H1 (cell line): ENCODE results near the gene TPM1. TPM values are rescaled to one million over a fixed set of nuclear protein-coding genes. Genes with fewer than 3 reads are reported as not detected.

Experiments used
- CTCF ChIA-PET: fragments of 300-600 bp; sonication (Branson Sonifier 250); formaldehyde crosslinking; loops from one replicate; lab custom pipeline; 2021; ENCODE audit not compliant: partially characterized antibody; lab: Charles Lee
- POLR2A ChIA-PET: fragments of 300-600 bp; sonication (Branson Sonifier 250); formaldehyde crosslinking; loops from one replicate; lab custom pipeline; 2021; ENCODE audit warnings: inconsistent platforms; ENCODE audit not compliant: partially characterized antibody; lab: Charles Lee
- DNase-seq, 2 experiments: peaks; one replicate each; pipeline versions ENCODE4 v3.0.0 to v3.0.0-alpha.2; 2010 to 2022; ENCODE audit warnings: low spot score in 2 of 2, low read depth in 1 of 2, mixed read lengths in 1 of 2
- FAIRE-seq: peaks from 2 replicates; lab custom pipeline; 2011; peaks lifted over from hg19 to GRCh38; lab: Jason Lieb, UNC
- H2AFZ ChIP-seq: 2 replicates; pipeline ENCODE4 v1.8.1; 2012; ENCODE audit warnings: low read length, inconsistent platforms
- H2AK5ac ChIP-seq: 2 replicates; pipeline ENCODE4 v1.6.1; 2013; ENCODE audit warnings: low read depth, low read length
- H2BK120ac ChIP-seq: replicated peaks from 2 replicates; pipeline ENCODE3; 2013; ENCODE audit warnings: low read depth, low read length, inconsistent platforms
- H2BK12ac ChIP-seq: 2 replicates; pipeline ENCODE4 v1.6.1; 2013; ENCODE audit warnings: low read depth, low read length
- H2BK15ac ChIP-seq: 2 replicates; pipeline ENCODE4 v1.6.1; 2013; ENCODE audit warnings: low read length
- H2BK20ac ChIP-seq: 2 replicates; pipeline ENCODE4 v1.6.1; 2013; ENCODE audit warnings: low read length
- H2BK5ac ChIP-seq: 2 replicates; pipeline ENCODE4 v1.6.1; 2013; ENCODE audit warnings: low read depth, low read length
- H3K14ac ChIP-seq: 2 replicates; pipeline ENCODE4 v1.6.1; 2013; ENCODE audit warnings: inconsistent platforms; ENCODE audit not compliant: insufficient read length
- H3K18ac ChIP-seq: 2 replicates; pipeline ENCODE4 v1.6.1; 2013; ENCODE audit warnings: low read length; ENCODE audit errors: extremely low read depth
- H3K23ac ChIP-seq: 2 replicates; pipeline ENCODE4 v1.6.1; 2013; ENCODE audit warnings: inconsistent platforms; ENCODE audit not compliant: insufficient read length
- H3K23me2 ChIP-seq: 2 replicates; pipeline ENCODE4 v1.6.1; 2013; ENCODE audit warnings: low read depth, low read length
- H3K27ac ChIP-seq: 2 replicates; pipeline ENCODE4 v1.6.1; 2011; ENCODE audit warnings: low read depth, low read length, inconsistent platforms
- H3K27me3 ChIP-seq, 4 experiments: replicated peaks in 1 of 4; 1 replicate in 1 of 4; 2 replicates in 3 of 4; pipeline versions ENCODE4 v1.6.1 to v1.8.1; 2011 to 2013; ENCODE audit warnings: low read length in 3 of 4, mild to moderate bottlenecking in 3 of 4, inconsistent platforms in 2 of 4, mixed read lengths in 2 of 4, moderate library complexity in 1 of 4; ENCODE audit not compliant: control insufficient read depth in 3 of 4, insufficient read depth in 3 of 4; ENCODE audit errors: extremely low read depth in 1 of 4
- H3K36me3 ChIP-seq, 4 experiments: 2 replicates each; pipeline versions ENCODE4 v1.6.1 to v1.8.1; 2011 to 2013; ENCODE audit warnings: mild to moderate bottlenecking in 4 of 4, low read length in 3 of 4, moderate library complexity in 2 of 4, control low read depth in 1 of 4, inconsistent platforms in 1 of 4; ENCODE audit not compliant: insufficient read depth in 4 of 4, control insufficient read depth in 2 of 4
- H3K4ac ChIP-seq: replicated peaks from 2 replicates; pipeline ENCODE3; 2013; ENCODE audit warnings: low read length, low read depth, mixed read lengths, inconsistent platforms; ENCODE audit not compliant: insufficient read length
- H3K4me1 ChIP-seq, 4 experiments: replicated peaks in 1 of 4; 1 replicate in 1 of 4; 2 replicates in 3 of 4; pipeline versions ENCODE4 v1.6.1 to v1.8.1; 2011 to 2013; ENCODE audit warnings: low read length in 3 of 4, inconsistent platforms in 2 of 4, mixed read lengths in 1 of 4; ENCODE audit not compliant: insufficient read depth in 4 of 4, control insufficient read depth in 3 of 4
- H3K4me2 ChIP-seq, 2 experiments: 2 replicates each; pipeline versions ENCODE4 v1.6.1 to v1.8.1; 2011 to 2013; ENCODE audit warnings: low read depth in 2 of 2, low read length in 2 of 2, control low read depth in 1 of 2, inconsistent platforms in 1 of 2, mild to moderate bottlenecking in 1 of 2; ENCODE audit not compliant: insufficient read depth in 1 of 2
- H3K4me3 ChIP-seq, 4 experiments: fragments of 200-600, 300-600 bp in 1 of 4; sonication (generic), shearing (Covaris generic), sonication (Bioruptor Twin) in 1 of 4; 2 replicates each; pipeline versions ENCODE4 v1.5.1 to v1.8.1; 2011 to 2016; ENCODE audit warnings: low read length in 4 of 4, low read depth in 3 of 4, control low read depth in 2 of 4, inconsistent platforms in 2 of 4, mild to moderate bottlenecking in 2 of 4, mixed read lengths in 1 of 4, moderate library complexity in 1 of 4; ENCODE audit not compliant: insufficient read depth in 2 of 4; ENCODE audit errors: extremely low read depth in 1 of 4
- H3K56ac ChIP-seq: replicated peaks from 2 replicates; pipeline ENCODE3; 2013; ENCODE audit warnings: low read depth, mild to moderate bottlenecking, mixed read lengths, low read length, inconsistent platforms; ENCODE audit not compliant: insufficient read length
- H3K79me1 ChIP-seq: 2 replicates; pipeline ENCODE4 v1.6.1; 2013; ENCODE audit warnings: low read depth, low read length, control low read depth
- H3K79me2 ChIP-seq, 2 experiments: 2 replicates each; pipeline versions ENCODE4 v1.6.1 to v1.8.1; 2012 to 2013; ENCODE audit warnings: low read length in 2 of 2, mild to moderate bottlenecking in 2 of 2, inconsistent platforms in 1 of 2; ENCODE audit not compliant: insufficient read depth in 2 of 2, control insufficient read depth in 1 of 2
- H3K9ac ChIP-seq, 4 experiments: replicated peaks in 1 of 4; 1 replicate in 1 of 4; 2 replicates in 3 of 4; pipeline versions ENCODE4 v1.6.1 to v1.8.1; 2011 to 2013; ENCODE audit warnings: low read depth in 3 of 4, low read length in 3 of 4, control low read depth in 2 of 4, mild to moderate bottlenecking in 2 of 4, moderate library complexity in 2 of 4, inconsistent platforms in 1 of 4; ENCODE audit errors: extremely low read depth in 1 of 4
- H3K9me3 ChIP-seq, 2 experiments: 2 replicates each; pipeline versions ENCODE4 v1.6.1 to v1.8.1; 2012 to 2013; ENCODE audit warnings: mild to moderate bottlenecking in 2 of 2, moderate library complexity in 2 of 2, control low read depth in 1 of 2, inconsistent platforms in 1 of 2, low read depth in 1 of 2, low read length in 1 of 2, mixed read lengths in 1 of 2; ENCODE audit not compliant: insufficient read depth in 2 of 2
- H4K20me1 ChIP-seq, 2 experiments: replicated peaks in 1 of 2; 2 replicates each; pipeline versions ENCODE3 to v1.8.1; 2011 to 2013; ENCODE audit warnings: inconsistent platforms in 2 of 2, low read length in 2 of 2, mild to moderate bottlenecking in 1 of 2; ENCODE audit not compliant: insufficient read depth in 2 of 2, control insufficient read depth in 1 of 2
- H4K5ac ChIP-seq: 2 replicates; pipeline ENCODE4 v1.6.1; 2013; ENCODE audit warnings: low read length, low read depth, mixed read lengths, inconsistent platforms; ENCODE audit not compliant: insufficient read length
- H4K8ac ChIP-seq: 2 replicates; pipeline ENCODE4 v1.8.0; 2013; ENCODE audit warnings: mild to moderate bottlenecking, moderate library complexity, low read length, inconsistent platforms; ENCODE audit not compliant: insufficient read depth; ENCODE audit errors: extremely low read depth
- H4K91ac ChIP-seq: replicated peaks from 2 replicates; pipeline ENCODE3; 2013; ENCODE audit warnings: low read length, mixed read lengths, inconsistent platforms; ENCODE audit not compliant: insufficient read length
- GTF2F1 ChIP-seq: IDR thresholded peaks from 2 replicates; pipeline ENCODE4 v1.6.1; 2012; ENCODE audit warnings: low read depth, low read length, improper control_type of control experiment, borderline replicate concordance
- POLR2A ChIP-seq, 2 experiments: IDR thresholded peaks; 1 replicate in 1 of 2; 2 replicates in 1 of 2; pipeline ENCODE4 v1.6.1; 2011; ENCODE audit warnings: low read depth in 2 of 2, low read length in 2 of 2, mild to moderate bottlenecking in 2 of 2; ENCODE audit errors: control extremely low read depth in 1 of 2
- POLR2AphosphoS5 ChIP-seq: IDR thresholded peaks from 2 replicates; pipeline ENCODE4 v1.6.1; 2011; ENCODE audit warnings: low read depth, low read length
- WGBS, 2 experiments: shearing (Covaris generic) in 1 of 2; methylation state at CpG; one replicate each; pipeline versions ENCODE4 v1.1.6 to v1.1.7; 2013 to 2015; ENCODE audit warnings: low lambda C conversion rate in 2 of 2, mixed read lengths in 2 of 2, inconsistent platforms in 1 of 2, low coverage in 1 of 2, missing lambda C conversion rate in 1 of 2; ENCODE audit not compliant: insufficient replicate concordance in 2 of 2, insufficient coverage in 1 of 2, insufficient read length in 1 of 2; ENCODE audit errors: extremely low coverage in 1 of 2, missing lambda C conversion rate in 1 of 2; 5-methylcytosine and 5-hydroxymethylcytosine counted together
- polyA plus RNA-seq, 7 experiments: library from polyadenylated mRNA; depleted of rRNA in 3 of 7; stranded (reverse) in 5 of 7; unstranded in 2 of 7; fragments of >200 nt in 5 of 7; fragments of 200-250 nt in 2 of 7; gene quantifications; 1 replicate in 5 of 7; 2 replicates in 1 of 7; 4 replicates in 1 of 7; pipeline versions ENCODE4 v1.2.1 to v1.2.3, GENCODE V29; 2011 to 2013; ENCODE audit warnings: missing spikeins in 2 of 7, mixed read lengths in 2 of 7
- total RNA-seq: library from RNA; stranded (reverse); fragmentation: NEBNext Ultra II Directional; extraction: Animal tissue kit (Norgen Biotek cat#: 25700); gene quantifications from 2 replicates; pipeline ENCODE4 v1.2.1, GENCODE V29; 2021

TPM1 gene
- total and polyA plus RNA-seq, 2 of the 8 experiments (the other 6 are each of a cell fraction or from before 2014, with no cell fraction given) = 258 to 579 TPM

DNA sequence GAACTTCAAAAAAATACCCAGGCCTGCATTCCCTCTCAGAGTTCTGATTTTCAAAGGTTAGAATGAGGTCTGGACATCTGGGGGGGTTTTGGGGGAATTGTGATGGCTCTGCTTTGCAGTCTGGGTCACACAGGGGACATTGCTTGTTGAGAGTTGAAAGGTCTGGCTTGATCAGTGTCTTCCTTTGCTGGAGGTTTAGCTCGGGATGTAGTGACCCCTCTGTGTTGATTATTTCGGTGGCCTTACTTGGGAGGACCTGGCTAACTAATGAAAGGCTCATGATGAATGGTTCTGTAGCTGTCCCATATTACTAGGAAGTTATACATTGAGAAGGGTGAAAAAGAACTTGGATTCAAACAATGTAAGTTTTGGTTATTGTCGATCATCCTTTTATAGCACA, 23.7 kb downstream of the TPM1 start:
- CTCF ChIA-PET = interaction anchor here (0.8 to 2.6 kb wide), 6 partner anchors 10 to 284 kb away, joined by 3 to 12 read pairs (median 6); no protein-coding TSS in a partner anchor

More for the DNA sequence above, 23.7 kb downstream of the TPM1 start:
- POLR2A ChIA-PET = interaction anchor here (0.6 to 30.9 kb wide), 8 partner anchors 3 to 220 kb away, joined by 3 to 635 read pairs (median 4); partner anchors contain the start of gene TPM1
- H3K14ac ChIP-seq = no peak overlapping the region
- H3K79me1 ChIP-seq = no peaks in the 10 kb centered on the region
- no peak overlapping the region for H3K9ac ChIP-seq
- no peak overlapping the region for H2AK5ac ChIP-seq
- no peak overlapping the region for H2BK120ac ChIP-seq
- H3K27me3 ChIP-seq = no peaks in the 10 kb centered on the region
- no peak overlapping the region for H3K4me2 ChIP-seq
- H3K23ac ChIP-seq = no peak overlapping the region
- peaks cover 37 to 96% (median 74%) of the 10 kb centered on the region in 4 experiments for H3K36me3 ChIP-seq
- no peak overlapping the region for H2BK15ac ChIP-seq
- H3K23me2 ChIP-seq = no peaks in the 10 kb centered on the region
- H4K8ac ChIP-seq = no peak overlapping the region
- H3K18ac ChIP-seq = no peak overlapping the region
- H2BK5ac ChIP-seq = no peak overlapping the region
- H2BK20ac ChIP-seq = no peak overlapping the region
- DNase-seq = no peak
- H4K5ac ChIP-seq = no peak overlapping the region
- 96% methylated on average over 3 of the region's 3 CpGs; no CpG with 5 or more reads in 1 of the 2 experiments for WGBS, 2 experiments
- no peak overlapping the region for H2AFZ ChIP-seq
- H4K91ac ChIP-seq = no peak overlapping the region
- H4K20me1 ChIP-seq = no peaks in the 10 kb centered on the region
- H3K27ac ChIP-seq = no peak overlapping the region
- H2BK12ac ChIP-seq = no peak overlapping the region
- H3K4me3 ChIP-seq = no peak overlapping the region
- H3K4me1 ChIP-seq = peaks cover 0 to 4% (median 0%) of the 10 kb centered on the region in 4 experiments; a peak in 1 of 7 replicates
- H3K4ac ChIP-seq = no peak overlapping the region
- FAIRE-seq = no peak
- no peak overlapping the region for H3K56ac ChIP-seq
- no peaks in the 10 kb centered on the region for H3K9me3 ChIP-seq
- no peak for TF ChIP-seq GTF2F1
- TF ChIP-seq POLR2A (IDR thresholded peaks at IDR 0.05; ENCODE audit: control extremely low read depth in 1 of 2, low read depth in 2 of 2, low read length in 2 of 2) = peak in 1 of 2 experiments; percentile 15; a peak in 1 of 3 replicates
- TF ChIP-seq POLR2AphosphoS5 = peak; percentile 46; the same call in 1 of the 2 replicates
- H3K79me2 ChIP-seq = no peaks in the 10 kb centered on the region
